Brain microvascular endothelial cell (primary cell): ENCODE results near the gene INMT.

Experiments used
- DNase-seq: peaks from one replicate; pipeline ENCODE4 v3.0.0-alpha.2; 2020
- H3K27ac ChIP-seq: fragments of 250-450 bp; sonication (Bioruptor Pico); 2 replicates; pipeline ENCODE4 v1.5.1; 2020; ENCODE audit warnings: mild to moderate bottlenecking, moderate library complexity
- H3K27me3 ChIP-seq: fragments of 250-450 bp; sonication (Bioruptor Pico); replicated peaks from 2 replicates; pipeline ENCODE4 v1.5.1; 2020; ENCODE audit warnings: mild to moderate bottlenecking
- H3K36me3 ChIP-seq: fragments of 250-450 bp; sonication (Bioruptor Pico); replicated peaks from 2 replicates; pipeline ENCODE4 v1.5.1; 2020; ENCODE audit warnings: mild to moderate bottlenecking
- H3K4me3 ChIP-seq: 2 replicates; pipeline ENCODE4 v1.5.1; 2011; ENCODE audit warnings: low read depth, mild to moderate bottlenecking, control low read depth, low read length, moderate library complexity
- in situ Hi-C: cut with HindIII; loops from 2 replicates; pipeline ENCODE4 v1.10.0; 2017; ENCODE audit warnings: low sequenced_read_pairs, low pct_ligation_motif_present
- TF ChIP-seq, protein P1 (sequence below): IDR thresholded peaks from 2 replicates; pipeline ENCODE4 v1.5.1; 2011; ENCODE audit warnings: low read depth, mild to moderate bottlenecking, moderate library complexity, low read length, control low read depth, inconsistent platforms; ENCODE audit errors: missing control alignments

The INMT gene

DNA sequence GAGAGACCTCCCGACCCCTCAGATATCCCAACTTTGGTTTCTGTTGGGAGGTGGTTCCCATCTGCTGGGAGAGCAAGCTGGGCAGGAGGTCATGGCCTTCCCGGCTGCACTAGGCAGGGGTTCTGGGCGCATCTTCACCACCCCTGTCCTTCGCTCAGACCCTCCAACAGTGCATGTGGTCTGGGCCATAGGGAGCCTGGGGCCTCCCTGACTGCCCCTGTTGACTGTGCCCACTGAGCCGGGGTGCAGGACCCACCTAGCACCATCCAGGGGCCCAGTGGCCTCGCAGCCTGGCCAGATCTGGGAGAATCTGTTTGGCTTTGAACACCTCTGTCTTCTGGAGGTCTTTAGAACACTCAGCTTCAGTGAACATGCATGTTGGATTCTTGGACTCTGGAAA, 18.7 kb upstream of the INMT start:
- Histone ChIP-seq H3K27ac (no peak overlapping the region), H3K4me3 (no peak overlapping the region), H3K27me3 (peaks cover 12% of the 10 kb centered on the region), H3K36me3 (no peaks in the 10 kb centered on the region)
- in situ Hi-C loops = no loop called here
- TF ChIP-seq, protein P1, sequence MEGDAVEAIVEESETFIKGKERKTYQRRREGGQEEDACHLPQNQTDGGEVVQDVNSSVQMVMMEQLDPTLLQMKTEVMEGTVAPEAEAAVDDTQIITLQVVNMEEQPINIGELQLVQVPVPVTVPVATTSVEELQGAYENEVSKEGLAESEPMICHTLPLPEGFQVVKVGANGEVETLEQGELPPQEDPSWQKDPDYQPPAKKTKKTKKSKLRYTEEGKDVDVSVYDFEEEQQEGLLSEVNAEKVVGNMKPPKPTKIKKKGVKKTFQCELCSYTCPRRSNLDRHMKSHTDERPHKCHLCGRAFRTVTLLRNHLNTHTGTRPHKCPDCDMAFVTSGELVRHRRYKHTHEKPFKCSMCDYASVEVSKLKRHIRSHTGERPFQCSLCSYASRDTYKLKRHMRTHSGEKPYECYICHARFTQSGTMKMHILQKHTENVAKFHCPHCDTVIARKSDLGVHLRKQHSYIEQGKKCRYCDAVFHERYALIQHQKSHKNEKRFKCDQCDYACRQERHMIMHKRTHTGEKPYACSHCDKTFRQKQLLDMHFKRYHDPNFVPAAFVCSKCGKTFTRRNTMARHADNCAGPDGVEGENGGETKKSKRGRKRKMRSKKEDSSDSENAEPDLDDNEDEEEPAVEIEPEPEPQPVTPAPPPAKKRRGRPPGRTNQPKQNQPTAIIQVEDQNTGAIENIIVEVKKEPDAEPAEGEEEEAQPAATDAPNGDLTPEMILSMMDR = no peak
- DNase-seq = no peak

DNA sequence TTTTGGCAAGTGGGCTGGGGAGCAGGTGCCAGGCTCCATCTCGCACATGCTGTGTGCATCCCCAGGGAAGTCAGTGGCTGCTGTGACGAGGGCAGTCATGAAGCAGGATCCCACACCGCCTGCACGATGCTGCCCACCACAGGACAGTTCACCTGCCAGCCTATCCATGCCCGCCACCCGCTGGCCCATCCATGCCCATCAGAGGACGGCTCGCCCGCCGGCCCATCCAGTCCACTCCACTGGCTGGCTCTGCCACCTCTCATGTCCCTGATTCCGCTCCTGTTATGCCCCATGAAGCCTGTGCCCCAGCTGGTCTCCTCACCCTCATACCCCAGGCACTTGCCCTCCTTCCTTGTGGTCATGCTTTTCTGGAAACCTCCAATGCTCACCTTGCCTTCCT, 18.2 kb upstream of the INMT start:
- no peak overlapping the region for H3K4me3 ChIP-seq
- TF ChIP-seq, protein P1 = no peak
- no peak for DNase-seq
- no peaks in the 10 kb centered on the region for H3K36me3 ChIP-seq
- in situ Hi-C loops = no loop called here
- H3K27me3 ChIP-seq = peaks cover 11% of the 10 kb centered on the region
- H3K27ac ChIP-seq = no peak overlapping the region

DNA sequence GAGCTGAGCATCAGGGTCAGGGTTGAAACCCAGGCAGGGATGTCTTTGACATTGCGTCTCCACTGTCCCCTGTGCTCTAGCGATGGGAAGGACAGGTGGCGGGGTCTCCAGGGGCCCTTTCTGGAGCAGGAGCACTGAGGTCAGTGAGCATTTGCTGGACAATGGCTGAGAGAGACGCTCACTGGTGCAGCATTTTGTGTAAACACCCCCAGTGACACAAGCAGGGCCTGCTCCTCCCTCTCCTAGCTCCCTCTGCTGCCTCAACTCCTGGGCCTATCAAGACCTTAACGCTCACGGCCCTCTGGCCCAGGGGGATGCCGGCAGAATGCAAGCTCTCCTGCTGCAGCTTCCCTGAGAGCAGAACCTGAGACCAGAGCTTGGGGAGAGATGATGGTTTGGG, 17.4 kb upstream of the INMT start:
- Histone ChIP-seq H3K27ac (no peak overlapping the region), H3K36me3 (no peaks in the 10 kb centered on the region), H3K4me3 (no peak overlapping the region), H3K27me3 (peaks cover 10% of the 10 kb centered on the region)
- no peak for DNase-seq
- in situ Hi-C loops = no loop called here
- TF ChIP-seq, protein P1 = no peak

DNA sequence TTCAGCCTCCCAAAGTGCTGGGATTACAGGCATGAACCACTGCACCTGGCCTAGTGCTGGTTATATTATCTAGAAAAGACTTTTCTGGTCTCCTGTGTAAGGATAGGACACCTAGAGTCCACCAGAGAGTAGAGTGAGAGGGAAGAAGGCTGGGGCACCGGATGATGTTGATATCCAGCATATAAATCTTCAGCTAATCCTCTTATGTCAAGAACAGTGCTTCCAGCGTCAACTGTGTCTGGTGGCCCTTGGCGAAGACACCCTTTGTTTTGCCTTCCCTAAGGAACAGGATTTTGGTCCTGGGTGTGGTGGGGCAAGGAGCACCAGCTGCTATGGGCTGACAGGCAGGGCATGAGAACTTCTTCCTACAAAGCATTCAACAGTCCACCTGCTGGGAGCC, 16.3 kb upstream of the INMT start:
- no peak overlapping the region for H3K27ac ChIP-seq
- TF ChIP-seq, protein P1 = no peak
- no peaks in the 10 kb centered on the region for H3K36me3 ChIP-seq
- in situ Hi-C loops = no loop called here
- no peak for DNase-seq
- H3K4me3 ChIP-seq = no peak overlapping the region
- peaks cover 5% of the 10 kb centered on the region for H3K27me3 ChIP-seq

DNA sequence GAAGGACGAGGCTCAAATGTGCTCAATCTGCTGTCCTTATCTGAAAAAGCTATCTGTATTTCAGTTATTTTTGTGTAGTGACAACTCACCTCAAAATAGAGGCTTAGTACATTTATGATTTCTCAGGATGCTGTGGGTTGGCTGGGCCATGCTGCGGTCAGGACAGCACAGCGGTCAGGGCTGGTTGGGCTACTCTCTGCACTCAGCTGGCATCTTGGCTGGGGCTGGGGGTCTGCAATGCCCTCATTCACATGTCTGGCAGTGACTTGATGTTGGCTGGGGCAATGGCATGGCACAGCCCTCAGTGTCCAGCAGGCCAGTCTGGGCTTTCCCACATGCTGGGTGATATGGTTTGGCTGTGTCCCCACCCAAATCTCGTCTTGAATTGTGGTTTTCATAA, 15.6 kb upstream of the INMT start:
- Histone ChIP-seq H3K36me3 (no peaks in the 10 kb centered on the region), H3K27ac (no peak overlapping the region), H3K4me3 (no peak overlapping the region), H3K27me3 (peaks cover 1% of the 10 kb centered on the region)
- no peak for DNase-seq
- TF ChIP-seq, protein P1 = no peak
- in situ Hi-C loops = no loop called here
